A549 (cell line): ENCODE measurements around the gene ELL2. TPM values are rescaled to one million over a fixed set of nuclear protein-coding genes. Genes with fewer than 3 reads are reported as not detected.

Source experiments
- ATAC-seq, 2 experiments: fragments of 200-7000 bp in 1 of 2; fragments of >200 bp in 1 of 2; cut with Nextera tagmentation in 1 of 2; cut with Tn5 transposase in 1 of 2; 3 replicates each; pipeline versions ENCODE4 v1.8.0 to v1.9.1; 2018 to 2020; ENCODE audit warnings: mild to moderate bottlenecking in 1 of 2, moderate library complexity in 1 of 2
- CTCF ChIA-PET: fragments of 300-600 bp; sonication (Branson Sonifier 250); formaldehyde crosslinking; extraction: SDS; loops from one replicate; lab custom pipeline; 2021; ENCODE audit warnings: antibody characterized with exemption, inconsistent platforms; lab: Yijun Ruan, JAX
- POLR2A ChIA-PET: fragments of 350-600 bp; formaldehyde crosslinking; extraction: SDS; loops from one replicate; lab custom pipeline; 2021; ENCODE audit warnings: antibody characterized with exemption, inconsistent platforms; lab: Yijun Ruan, JAX
- DNase-seq, 2 experiments: peaks; one replicate each; pipeline versions ENCODE4 v3.0.0 to v3.0.0-alpha.2; 2011 to 2016; ENCODE audit warnings: low read depth in 1 of 2, low spot score in 1 of 2
- FAIRE-seq: peaks from 2 replicates; lab custom pipeline; 2011; peaks lifted over from hg19 to GRCh38; lab: Jason Lieb, UNC
- H3K27ac ChIP-seq, 2 experiments: fragments of >200 bp; sonication (Bioruptor Twin); formaldehyde crosslinking; 3 replicates each; pipeline ENCODE4 v1.5.1; 2016 to 2017
- H3K4me1 ChIP-seq: fragments of >200 bp; sonication (Bioruptor Twin); formaldehyde crosslinking; 3 replicates; pipeline ENCODE4 v1.6.1; 2016
- H3K4me2 ChIP-seq: fragments of >200 bp; sonication (Bioruptor Twin); formaldehyde crosslinking; 3 replicates; pipeline ENCODE4 v1.6.1; 2016
- H3K4me3 ChIP-seq: fragments of >200 bp; sonication (Bioruptor Twin); formaldehyde crosslinking; 3 replicates; pipeline ENCODE4 v1.5.1; 2016
- H3K9me3 ChIP-seq: fragments of >200 bp; sonication (Bioruptor Twin); formaldehyde crosslinking; 3 replicates; pipeline ENCODE4 v1.6.1; 2016
- EHF ChIP-seq: fragments of 250-450 bp; sonication (Bioruptor Pico); IDR thresholded peaks from 2 replicates; pipeline ENCODE4 v1.5.0; 2020; ENCODE audit warnings: mild to moderate bottlenecking
- EP300 ChIP-seq, 2 experiments: fragments of >200 bp; sonication (Bioruptor Twin); formaldehyde crosslinking; IDR thresholded peaks; 2 replicates in 1 of 2; 3 replicates in 1 of 2; pipeline ENCODE4 v1.6.1; 2016 to 2017
- ESRRA ChIP-seq: fragments of 150-350 bp; IDR thresholded peaks from 2 replicates; pipeline ENCODE4 v1.6.1; 2014; ENCODE audit warnings: mild to moderate bottlenecking, low read length, borderline replicate concordance
- NFE2L2 ChIP-seq: fragments of 150-350 bp; conservative IDR thresholded peaks from 2 replicates; pipeline ENCODE4 v1.6.1; 2014; ENCODE audit warnings: low read length
- RAD21 ChIP-seq, 2 experiments: fragments of >200 bp in 1 of 2; sonication (Bioruptor Twin) in 1 of 2; formaldehyde crosslinking in 1 of 2; IDR thresholded peaks in 1 of 2; conservative IDR thresholded peaks in 1 of 2; 2 replicates in 1 of 2; 3 replicates in 1 of 2; pipeline ENCODE4 v1.6.1; 2012 to 2018; ENCODE audit warnings: inconsistent platforms in 1 of 2
- RCOR1 ChIP-seq: fragments of 150-350 bp; IDR thresholded peaks from 2 replicates; pipeline ENCODE4 v1.6.1; 2014; ENCODE audit warnings: antibody characterized with exemption, low read length, low read depth
- ZC3H11A ChIP-seq: fragments of 450-650 bp; IDR thresholded peaks from 2 replicates; pipeline ENCODE4 v1.6.1; 2014; ENCODE audit warnings: antibody characterized with exemption, mild to moderate bottlenecking
- ZNF302 ChIP-seq: fragments of 250-450 bp; sonication (Bioruptor Pico); IDR thresholded peaks from 2 replicates; pipeline ENCODE4 v1.9.0; 2021; ENCODE audit warnings: inconsistent platforms, mild to moderate bottlenecking, moderate library complexity
- WGBS: methylation state at CpG from one replicate; pipeline ENCODE4 v1.1.6; 2017; ENCODE audit errors: missing lambda C conversion rate; 5-methylcytosine and 5-hydroxymethylcytosine counted together
- polyA plus RNA-seq, 4 experiments: library from polyadenylated mRNA; depleted of rRNA in 3 of 4; stranded (reverse); fragments of >200 nt; fragmentation: RNase III in 1 of 4; extraction: RNeasy Plus Mini Kit Qiagen cat#74134 plus additional on column Dnase treatment in 1 of 4; gene quantifications; 2 replicates in 3 of 4; 3 replicates in 1 of 4; pipeline ENCODE4 v1.2.3, GENCODE V29; 2011 to 2017
- TF ChIP-seq, protein P1 (sequence below): IDR thresholded peaks from 2 replicates; pipeline ENCODE4 v1.6.1; 2012
- TF ChIP-seq, protein P2 (sequence below): fragments of >200 bp; sonication (Bioruptor Twin); formaldehyde crosslinking; IDR thresholded peaks from 2 replicates; pipeline ENCODE4 v1.6.1; 2016
- TF ChIP-seq, protein P3 (sequence below): fragments of 250-450 bp; sonication (Bioruptor Pico); IDR thresholded peaks from 2 replicates; pipeline ENCODE4 v1.5.0; 2020; ENCODE audit warnings: low read depth, mild to moderate bottlenecking, moderate library complexity

Gene ELL2
- polyA plus RNA-seq, 2 of the 4 experiments (the other 2 are of a cell fraction): 11.8 to 24.2 TPM

DNA sequence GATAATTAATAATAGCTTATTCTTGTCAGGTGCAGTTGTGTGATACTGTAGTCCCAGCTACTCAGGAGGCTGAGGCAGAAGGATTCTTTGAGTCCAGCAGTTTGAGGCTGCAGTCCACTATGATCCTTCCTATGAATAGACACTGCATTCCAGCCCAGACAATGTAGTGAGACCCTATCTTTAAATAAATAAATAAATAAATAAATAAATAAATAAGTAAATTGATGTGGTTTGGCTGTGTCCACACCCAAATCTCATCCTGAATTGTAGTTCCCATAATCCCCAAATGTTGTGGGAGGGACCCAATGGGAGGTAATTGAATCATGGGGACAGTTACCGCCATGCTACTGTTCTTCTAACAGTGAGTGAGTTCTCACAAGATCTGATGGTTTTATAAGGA lies 5.6 kb upstream of the ELL2 start:
- ChIA-PET CTCF (interaction anchor here (1.2 kb wide), 1 partner anchor 108 kb away, joined by 3 read pairs; no protein-coding TSS in a partner anchor), POLR2A (no interaction called here)
- no peak for FAIRE-seq
- no peaks in the 10 kb centered on the region for H3K9me3 ChIP-seq
- no peak overlapping the region for H3K27ac ChIP-seq
- ATAC-seq: no peak
- H3K4me2 ChIP-seq: no peak overlapping the region
- WGBS: 97% methylated on average over 1 of the region's 1 CpG
- no peak overlapping the region for H3K4me3 ChIP-seq
- DNase-seq: no peak
- TF ChIP-seq ZC3H11A (peak; percentile 38), NFE2L2 (no peak)
- peaks cover 23% of the 10 kb centered on the region for H3K4me1 ChIP-seq

DNA sequence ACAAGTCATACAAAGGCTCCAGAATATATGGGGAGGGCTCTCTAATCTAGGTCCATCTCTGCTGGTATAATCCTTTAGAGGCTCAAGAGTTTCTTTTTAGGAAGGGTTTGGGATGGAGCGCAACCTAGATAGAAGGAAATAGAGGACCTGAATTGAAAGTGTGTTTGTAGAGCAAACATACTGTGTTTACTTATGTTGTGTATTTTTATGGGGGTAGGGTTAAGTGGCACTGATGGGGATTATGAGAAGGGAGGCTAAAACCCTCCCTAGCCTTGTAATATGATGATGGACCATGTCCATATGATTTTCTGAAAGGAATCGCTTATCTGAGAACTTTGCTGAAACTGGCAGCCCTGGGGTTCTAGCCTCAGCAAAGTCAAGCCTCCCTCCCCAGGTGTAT lies 4.4 kb upstream of the ELL2 start:
- no peaks in the 10 kb centered on the region for H3K9me3 ChIP-seq
- CTCF ChIA-PET: no interaction called here
- POLR2A ChIA-PET: no interaction called here
- no peak overlapping the region for H3K27ac ChIP-seq
- 58% methylated on average over 2 of the region's 2 CpGs for WGBS
- peak in 1 of 2 experiments; percentile 13 for DNase-seq
- FAIRE-seq: no peak
- peaks cover 23% of the 10 kb centered on the region for H3K4me1 ChIP-seq
- H3K4me2 ChIP-seq: peak overlapping the region; percentile 42
- no peak for ATAC-seq
- no peak for TF ChIP-seq ESRRA
- TF ChIP-seq, all 56 proteins: peak for 0
- H3K4me3 ChIP-seq: no peak overlapping the region

DNA sequence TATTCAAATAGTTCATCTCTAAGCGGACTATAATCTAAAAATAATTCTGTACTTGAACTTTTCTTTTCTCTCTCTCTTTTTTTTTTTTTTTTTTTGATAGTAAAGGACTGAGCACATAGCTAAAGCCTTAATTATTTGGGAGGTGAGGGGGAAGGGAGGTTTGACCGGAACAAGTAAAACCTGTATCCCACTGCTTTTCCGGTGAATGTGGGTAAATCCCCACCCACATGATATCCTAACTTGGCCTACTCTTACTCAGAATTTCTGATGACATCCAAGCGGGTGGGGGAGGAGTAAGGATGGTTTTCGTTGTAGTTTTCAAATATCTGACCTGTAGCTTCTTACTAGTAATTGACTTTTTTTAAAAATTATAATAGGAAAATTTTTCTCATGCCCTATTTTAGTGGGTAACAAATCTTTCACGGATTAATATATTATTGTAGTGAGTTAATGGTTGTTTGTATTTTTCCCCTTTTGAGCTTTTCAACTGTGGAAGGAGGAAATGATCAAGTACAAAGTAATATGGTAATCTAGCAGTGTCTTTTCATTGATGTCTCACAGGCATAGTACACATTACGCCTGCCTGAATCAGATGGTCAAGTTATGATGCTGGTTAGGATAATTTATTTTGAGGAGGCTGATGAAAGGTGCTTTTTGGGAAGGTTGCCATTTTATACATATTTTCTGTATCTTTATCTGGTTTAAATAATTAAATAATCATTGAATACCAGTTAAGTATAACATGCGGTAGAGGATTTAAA lies 2.2 kb upstream of the ELL2 start:
- WGBS: 85% methylated on average over 8 of the region's 8 CpGs
- no peak overlapping the region for H3K4me2 ChIP-seq
- H3K27ac ChIP-seq: no peak overlapping the region; a peak in 1 of 6 replicates
- ChIA-PET CTCF (interaction anchor here (0.8 to 8.3 kb wide), 3 partner anchors 310 to 374 kb away, joined by 3 to 76 read pairs (median 4); no protein-coding TSS in a partner anchor), POLR2A (no interaction called here)
- peaks cover 32% of the 10 kb centered on the region for H3K4me1 ChIP-seq
- no peaks in the 10 kb centered on the region for H3K9me3 ChIP-seq
- ATAC-seq: no peak
- DNase-seq: no peak
- no peak for FAIRE-seq
- TF ChIP-seq, protein P1, sequence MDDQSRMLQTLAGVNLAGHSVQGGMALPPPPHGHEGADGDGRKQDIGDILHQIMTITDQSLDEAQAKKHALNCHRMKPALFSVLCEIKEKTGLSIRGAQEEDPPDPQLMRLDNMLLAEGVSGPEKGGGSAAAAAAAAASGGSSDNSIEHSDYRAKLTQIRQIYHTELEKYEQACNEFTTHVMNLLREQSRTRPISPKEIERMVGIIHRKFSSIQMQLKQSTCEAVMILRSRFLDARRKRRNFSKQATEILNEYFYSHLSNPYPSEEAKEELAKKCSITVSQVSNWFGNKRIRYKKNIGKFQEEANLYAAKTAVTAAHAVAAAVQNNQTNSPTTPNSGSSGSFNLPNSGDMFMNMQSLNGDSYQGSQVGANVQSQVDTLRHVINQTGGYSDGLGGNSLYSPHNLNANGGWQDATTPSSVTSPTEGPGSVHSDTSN: no peak
- TF ChIP-seq, protein P2, sequence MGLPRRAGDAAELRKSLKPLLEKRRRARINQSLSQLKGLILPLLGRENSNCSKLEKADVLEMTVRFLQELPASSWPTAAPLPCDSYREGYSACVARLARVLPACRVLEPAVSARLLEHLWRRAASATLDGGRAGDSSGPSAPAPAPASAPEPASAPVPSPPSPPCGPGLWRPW: no peak
- TF ChIP-seq NFE2L2: no peak
- no peak overlapping the region for H3K4me3 ChIP-seq

DNA sequence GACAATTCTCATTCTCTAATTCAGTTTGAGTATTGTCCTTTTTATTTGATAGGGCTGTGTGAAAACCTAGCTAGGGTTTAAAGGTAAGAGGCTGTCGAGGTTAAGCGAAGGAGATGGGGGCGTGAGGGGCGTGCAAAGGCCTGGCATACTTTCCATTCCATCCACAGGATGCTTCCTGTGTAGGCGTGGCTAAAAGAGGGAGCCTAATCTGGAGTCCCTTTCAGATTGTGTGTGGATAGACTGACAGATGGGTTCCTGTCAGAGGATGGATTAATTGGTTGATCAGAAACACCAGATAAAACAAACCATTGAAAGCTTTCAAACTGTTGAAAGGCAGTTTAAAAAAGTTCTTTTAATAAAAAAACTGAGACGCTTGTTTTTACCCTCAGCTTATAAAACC lies 1.1 kb upstream of the ELL2 start:
- H3K27ac ChIP-seq: peak overlapping the region; percentile 71 to 95; a peak in 5 of 6 replicates
- TF ChIP-seq EP300 (IDR thresholded peaks at IDR 0.05) (no peak), EHF (CRISPR knock-in tag) (no peak), RCOR1 (no peak), RAD21 (conservative IDR thresholded peaks at IDR 0.05 in 1 of 2, IDR thresholded peaks at IDR 0.05 in 1 of 2) (no peak), ZNF302 (CRISPR knock-in tag) (no peak)
- TF ChIP-seq, protein P1: no peak
- TF ChIP-seq, protein P3, sequence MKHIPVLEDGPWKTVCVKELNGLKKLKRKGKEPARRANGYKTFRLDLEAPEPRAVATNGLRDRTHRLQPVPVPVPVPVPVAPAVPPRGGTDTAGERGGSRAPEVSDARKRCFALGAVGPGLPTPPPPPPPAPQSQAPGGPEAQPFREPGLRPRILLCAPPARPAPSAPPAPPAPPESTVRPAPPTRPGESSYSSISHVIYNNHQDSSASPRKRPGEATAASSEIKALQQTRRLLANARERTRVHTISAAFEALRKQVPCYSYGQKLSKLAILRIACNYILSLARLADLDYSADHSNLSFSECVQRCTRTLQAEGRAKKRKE (CRISPR knock-in tag): no peak
- no peak for FAIRE-seq
- H3K9me3 ChIP-seq: no peaks in the 10 kb centered on the region
- DNase-seq: peak in 1 of 2 experiments; percentile 55
- H3K4me1 ChIP-seq: peaks cover 42% of the 10 kb centered on the region
- POLR2A ChIA-PET: interaction anchor here (0.7 to 1.9 kb wide), 2 partner anchors 116 to 131 kb away, joined by 3 to 8 read pairs; no protein-coding TSS in a partner anchor
- ATAC-seq: no peak
- CTCF ChIA-PET: interaction anchor here (0.9 to 8.3 kb wide), 7 partner anchors 103 to 375 kb away, joined by 3 to 76 read pairs (median 8); no protein-coding TSS in a partner anchor
- peak overlapping the region; percentile 67; the same call in 1 of the 3 replicates for H3K4me3 ChIP-seq
- peak overlapping the region; percentile 67 for H3K4me2 ChIP-seq
- WGBS: 76% methylated on average over 6 of the region's 6 CpGs
